OCI-LY7 (cell line): ENCODE results near the gene TM9SF4. TPM values are rescaled to one million over a fixed set of nuclear protein-coding genes. Genes with fewer than 3 reads are reported as not detected.

Source experiments
- BruUV-seq: library from RNA; stranded (reverse); fragments of 400-500 nt; replicated peaks from 2 replicates; lab custom pipeline; 2021; lab: Mats Ljungman, UMichigan
- CTCF ChIA-PET: fragments of 300-600 bp; sonication (Branson Sonifier 250); formaldehyde crosslinking; loops from one replicate; lab custom pipeline; 2022; ENCODE audit warnings: antibody characterized with exemption; ENCODE audit not compliant: unreplicated experiment; lab: Charles Lee
- POLR2A ChIA-PET: fragments of 300-600 bp; sonication (Branson Sonifier 250); formaldehyde crosslinking; loops from one replicate; lab custom pipeline; 2022; ENCODE audit warnings: antibody characterized with exemption; lab: Charles Lee
- DNase-seq: peaks from one replicate; pipeline ENCODE4 v3.0.0-alpha.2; 2015; ENCODE audit warnings: low spot score
- H2AFZ ChIP-seq: fragments of 200-600 bp; sonication (generic), shearing (Covaris generic); 2 replicates; pipeline ENCODE4 v1.6.1; 2014; ENCODE audit warnings: mild to moderate bottlenecking, antibody characterized with exemption, low read length, moderate library complexity
- H3K27ac ChIP-seq: fragments of 200-600 bp; sonication (generic); 2 replicates; pipeline ENCODE4 v1.5.1; 2014; ENCODE audit warnings: mixed run types, low read depth, mild to moderate bottlenecking, moderate library complexity, low read length, inconsistent platforms; ENCODE audit not compliant: poor library complexity, severe bottlenecking
- H3K36me3 ChIP-seq: fragments of 200-600 bp; sonication (generic); 2 replicates; pipeline ENCODE4 v1.6.1; 2014; ENCODE audit warnings: mild to moderate bottlenecking, antibody characterized with exemption, low read length, moderate library complexity, mixed read lengths; ENCODE audit not compliant: insufficient read depth
- H3K4me1 ChIP-seq: fragments of 200-600 bp; sonication (generic); 2 replicates; pipeline ENCODE4 v1.5.1; 2014; ENCODE audit warnings: mild to moderate bottlenecking, low read length; ENCODE audit not compliant: insufficient read depth, poor library complexity, severe bottlenecking
- H3K4me2 ChIP-seq: fragments of 200-600 bp; sonication (generic); 2 replicates; pipeline ENCODE4 v1.6.1; 2014; ENCODE audit warnings: mild to moderate bottlenecking, low read length
- H3K4me3 ChIP-seq: fragments of 200-600 bp; sonication (generic); 2 replicates; pipeline ENCODE4 v1.5.1; 2014; ENCODE audit warnings: mild to moderate bottlenecking, low read depth, low read length; ENCODE audit not compliant: poor library complexity, severe bottlenecking
- H3K79me2 ChIP-seq: fragments of 200-600 bp; sonication (generic); 2 replicates; pipeline ENCODE4 v1.6.1; 2016; ENCODE audit warnings: low read depth, mild to moderate bottlenecking, low read length, moderate library complexity, mixed read lengths; ENCODE audit not compliant: insufficient read depth
- H3K9me2 ChIP-seq: fragments of 200-600 bp; sonication (generic); 2 replicates; pipeline ENCODE4 v1.6.1; 2016; ENCODE audit warnings: mild to moderate bottlenecking, low read length, mixed read lengths; ENCODE audit not compliant: insufficient read depth
- H3K9me3 ChIP-seq: fragments of 200-600 bp; sonication (generic); 2 replicates; pipeline ENCODE4 v1.6.1; 2014; ENCODE audit warnings: mild to moderate bottlenecking, mixed run types, low read length, mixed read lengths
- H4K20me1 ChIP-seq: fragments of 200-600 bp; sonication (generic); 2 replicates; pipeline ENCODE4 v1.6.1; 2014; ENCODE audit warnings: mild to moderate bottlenecking, antibody characterized with exemption, low read length, moderate library complexity, mixed read lengths; ENCODE audit not compliant: insufficient read depth
- CTCF ChIP-seq: fragments of 200-600 bp; sonication (generic); conservative IDR thresholded peaks from 2 replicates; pipeline ENCODE4 v1.5.1; 2014; ENCODE audit warnings: mild to moderate bottlenecking, antibody characterized with exemption, low read length, moderate library complexity, mixed read lengths
- EZH2phosphoT487 ChIP-seq: fragments of 200-600 bp; sonication (generic); IDR thresholded peaks from 2 replicates; pipeline ENCODE4 v1.6.1; 2018; ENCODE audit warnings: low read depth, borderline replicate concordance, mild to moderate bottlenecking, mixed run types, antibody characterized with exemption, low read length, moderate library complexity, mixed read lengths
- intact Hi-C: fragments of 100-400 bp; cut with micrococcal nuclease; formaldehyde crosslinking; loops from one replicate; pipeline ENCODE4 v1.10.0; 2022; ENCODE audit not compliant: unreplicated experiment
- total RNA-seq, 2 experiments: library from RNA; depleted of rRNA in 1 of 2; stranded (reverse); fragments of >200 nt in 1 of 2; shearing (Covaris generic) in 1 of 2; gene quantifications; 2 replicates each; pipeline ENCODE4 v1.2.3, GENCODE V29; 2014 to 2022

The TM9SF4 gene
- total RNA-seq, 2 experiments from 2014 or later, result 20.8 to 38.9 TPM

DNA sequence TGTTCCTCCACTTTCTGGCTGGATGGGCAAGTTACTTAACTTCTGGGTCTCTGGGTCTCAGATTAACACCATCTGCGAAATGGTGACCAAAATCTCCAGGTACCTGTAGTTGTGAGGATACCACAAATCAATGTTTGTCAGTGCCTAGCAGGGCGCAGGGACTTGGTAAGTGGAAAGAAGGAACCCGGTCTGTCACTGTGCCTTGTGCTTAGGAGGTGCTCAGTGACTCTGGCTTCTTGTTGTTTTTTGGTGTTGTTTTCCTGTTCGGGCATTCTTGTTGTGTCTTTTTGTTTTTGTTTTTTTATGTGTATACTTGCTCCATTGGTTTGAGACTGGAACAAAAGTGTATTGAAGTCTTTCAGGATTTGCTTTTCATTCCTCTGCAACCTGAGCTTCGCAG is 17.8 kb downstream of the TM9SF4 start:
- CTCF ChIA-PET, result no interaction called here
- peaks cover 14% of the 10 kb centered on the region; the same call in 1 of the 2 replicates for H3K79me2 ChIP-seq
- no peak overlapping the region for H3K4me3 ChIP-seq

DNA sequence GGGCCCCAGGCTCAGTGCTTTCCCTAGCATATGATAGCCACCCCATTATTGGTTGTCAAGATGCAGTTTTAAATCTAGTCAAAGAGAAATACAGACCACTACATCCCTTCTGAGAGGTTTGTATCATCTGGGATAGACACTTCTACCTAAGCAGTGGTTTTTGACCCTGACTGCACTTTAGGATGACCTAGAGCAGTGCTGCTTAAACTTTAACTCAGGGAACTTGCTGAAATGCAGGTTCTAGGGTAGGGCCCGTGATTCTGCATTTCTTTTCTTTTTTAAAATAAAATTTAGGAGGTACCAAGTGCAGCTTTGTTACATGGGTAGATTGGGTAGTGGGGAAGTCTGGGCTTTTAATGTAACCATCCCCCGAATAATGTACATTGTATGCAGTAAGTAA is 18.7 kb downstream of the TM9SF4 start:
- intact Hi-C loops, result no loop called here
- DNase-seq, result no peak
- TF ChIP-seq EZH2phosphoT487 (no peak), CTCF (no peak)
- Histone ChIP-seq H2AFZ (no peak overlapping the region), H3K4me3 (no peak overlapping the region), H3K4me2 (no peak overlapping the region), H3K36me3 (peaks cover 20% of the 10 kb centered on the region), H3K27ac (no peak overlapping the region), H4K20me1 (peaks cover 7% of the 10 kb centered on the region; the same call in 1 of the 2 replicates), H3K9me3 (no peaks in the 10 kb centered on the region), H3K79me2 (peaks cover 14% of the 10 kb centered on the region; the same call in 1 of the 2 replicates), H3K9me2 (no peaks in the 10 kb centered on the region), H3K4me1 (no peaks in the 10 kb centered on the region)
- ChIA-PET CTCF (no interaction called here), POLR2A (interaction anchor here (1.0 kb wide), 1 partner anchor 8 kb away, joined by 3 read pairs; no protein-coding TSS in a partner anchor)
- BruUV-seq, result no TSS peak

More for the DNA sequence above, 17.8 kb downstream of the TM9SF4 start:
- no peak for DNase-seq
- H2AFZ ChIP-seq, result no peak overlapping the region
- no peaks in the 10 kb centered on the region for H3K9me2 ChIP-seq
- no peaks in the 10 kb centered on the region for H3K4me1 ChIP-seq
- no TSS peak for BruUV-seq
- H4K20me1 ChIP-seq, result peaks cover 7% of the 10 kb centered on the region; the same call in 1 of the 2 replicates
- intact Hi-C loops, result no loop called here
- no peak overlapping the region for H3K27ac ChIP-seq
- H3K36me3 ChIP-seq, result peaks cover 17% of the 10 kb centered on the region
- TF ChIP-seq CTCF (no peak), EZH2phosphoT487 (no peak)
- POLR2A ChIA-PET, result no interaction called here
- no peak overlapping the region for H3K4me2 ChIP-seq
- no peaks in the 10 kb centered on the region for H3K9me3 ChIP-seq

- Histone ChIP-seq H2AFZ (no peak overlapping the region), H3K4me3 (no peak overlapping the region), H3K4me2 (no peak overlapping the region), H4K20me1 (peaks cover 7% of the 10 kb centered on the region; the same call in 1 of the 2 replicates), H3K4me1 (no peaks in the 10 kb centered on the region), H3K36me3 (peaks cover 17% of the 10 kb centered on the region), H3K79me2 (peaks cover 9% of the 10 kb centered on the region; the same call in 1 of the 2 replicates), H3K27ac (no peak overlapping the region), H3K9me3 (no peaks in the 10 kb centered on the region), H3K9me2 (no peaks in the 10 kb centered on the region)
- DNase-seq, result no peak
- no peak for TF ChIP-seq EZH2phosphoT487
- no peak for TF ChIP-seq CTCF
- ChIA-PET CTCF (no interaction called here), POLR2A (no interaction called here)
- no TSS peak for BruUV-seq
- intact Hi-C loops, result no loop called here
These were observed 20.3 kb downstream of the TM9SF4 start for GRCh38 chr20:32129863-32130262.
